OCI-LY3 (cell line): ENCODE measurements around the gene ARHGAP15.

Source experiments
- H2AFZ ChIP-seq: fragments of 200-600, 300-600 bp; shearing (Covaris generic); 2 replicates; pipeline ENCODE4 v1.6.0; 2014; ENCODE audit warnings: antibody characterized with exemption, low read depth, low read length
- H3K27ac ChIP-seq: fragments of 200-600, 300-600 bp; sonication (generic); 2 replicates; pipeline ENCODE4 v1.5.1; 2014; ENCODE audit warnings: mild to moderate bottlenecking, low read length, moderate library complexity, mixed read lengths
- H3K27me3 ChIP-seq: fragments of 200-600, 300-600 bp; sonication (generic); 2 replicates; pipeline ENCODE4 v1.6.1; 2014; ENCODE audit warnings: low read depth, low read length, mixed read lengths
- H3K36me3 ChIP-seq: fragments of 200-600, 300-600 bp; sonication (generic); replicated peaks from 2 replicates; pipeline ENCODE3; 2014; ENCODE audit warnings: low read depth, low read length, mixed read lengths
- H3K4me1 ChIP-seq: fragments of 300-600, 200-600 bp; sonication (generic); 2 replicates; pipeline ENCODE4 v1.6.1; 2014; ENCODE audit warnings: low read length, mixed read lengths
- H3K4me2 ChIP-seq: fragments of 200-600, 300-600 bp; sonication (generic); 2 replicates; pipeline ENCODE4 v1.6.1; 2014; ENCODE audit warnings: low read length, mixed read lengths
- H3K4me3 ChIP-seq: fragments of 300-600, 200-600 bp; sonication (generic); 2 replicates; pipeline ENCODE4 v1.5.1; 2014; ENCODE audit warnings: antibody characterized with exemption, mild to moderate bottlenecking, low read length, moderate library complexity
- H3K79me2 ChIP-seq: fragments of 300-600, 200-600 bp; shearing (Covaris generic); 2 replicates; pipeline ENCODE4 v1.6.1; 2014; ENCODE audit warnings: mild to moderate bottlenecking, low read length, mixed read lengths
- H3K9ac ChIP-seq: fragments of 300-600, 200-600 bp; shearing (Covaris generic); 2 replicates; pipeline ENCODE4 v1.6.0; 2014; ENCODE audit warnings: mild to moderate bottlenecking, low read length, moderate library complexity
- H3K9me3 ChIP-seq: fragments of 200-600, 300-600 bp; shearing (Covaris generic); 2 replicates; pipeline ENCODE4 v1.6.1; 2014; ENCODE audit warnings: low read length, mixed read lengths; ENCODE audit not compliant: insufficient read depth
- H4K20me1 ChIP-seq: fragments of 200-600, 300-600 bp; sonication (generic); 2 replicates; pipeline ENCODE4 v1.6.1; 2016; ENCODE audit warnings: low read length, mixed read lengths; ENCODE audit not compliant: insufficient read depth
- CTCF ChIP-seq: fragments of 200-600, 300-600 bp; sonication (generic); IDR thresholded peaks from 2 replicates; pipeline ENCODE4 v1.5.1; 2014; ENCODE audit warnings: antibody characterized with exemption, low read length, low read depth
- EZH2phosphoT487 ChIP-seq: fragments of 200-600 bp; shearing (Covaris generic); IDR thresholded peaks from 2 replicates; pipeline ENCODE4 v1.6.1; 2018; ENCODE audit warnings: antibody characterized with exemption, mixed run types, low read depth

ARHGAP15 gene

GRCh38 chr2:143480601-143481236 lies 351.5 kb downstream of the ARHGAP15 start:
- Histone ChIP-seq H3K27me3 (no peaks in the 10 kb centered on the region), H3K9ac (no peak overlapping the region), H3K9me3 (no peaks in the 10 kb centered on the region), H2AFZ (no peak overlapping the region), H3K79me2 (no peaks in the 10 kb centered on the region), H3K4me3 (no peak overlapping the region), H4K20me1 (peaks cover 19% of the 10 kb centered on the region), H3K4me1 (peaks cover 21% of the 10 kb centered on the region), H3K36me3 (no peaks in the 10 kb centered on the region), H3K27ac (no peak overlapping the region), H3K4me2 (no peak overlapping the region)
- no peak for TF ChIP-seq CTCF
- TF ChIP-seq EZH2phosphoT487: no peak

GRCh38 chr2:143481237-143481623 lies 352.0 kb downstream of the ARHGAP15 start:
- no peaks in the 10 kb centered on the region for H3K36me3 ChIP-seq
- H3K4me3 ChIP-seq: no peak overlapping the region
- no peaks in the 10 kb centered on the region for H3K9me3 ChIP-seq
- H3K27ac ChIP-seq: no peak overlapping the region
- H3K4me1 ChIP-seq: peaks cover 20% of the 10 kb centered on the region
- H4K20me1 ChIP-seq: peaks cover 19% of the 10 kb centered on the region
- no peak overlapping the region for H3K9ac ChIP-seq
- no peak for TF ChIP-seq CTCF
- no peak for TF ChIP-seq EZH2phosphoT487
- no peaks in the 10 kb centered on the region for H3K79me2 ChIP-seq
- no peaks in the 10 kb centered on the region for H3K27me3 ChIP-seq
- H2AFZ ChIP-seq: no peak overlapping the region
- no peak overlapping the region for H3K4me2 ChIP-seq

GRCh38 chr2:143481733-143482132 lies 352.5 kb downstream of the ARHGAP15 start:
- no peak overlapping the region for H3K27ac ChIP-seq
- H3K9ac ChIP-seq: no peak overlapping the region
- no peaks in the 10 kb centered on the region for H3K36me3 ChIP-seq
- no peak overlapping the region for H3K4me3 ChIP-seq
- no peaks in the 10 kb centered on the region for H3K79me2 ChIP-seq
- peaks cover 14% of the 10 kb centered on the region for H4K20me1 ChIP-seq
- no peaks in the 10 kb centered on the region for H3K9me3 ChIP-seq
- H3K4me1 ChIP-seq: peaks cover 15% of the 10 kb centered on the region
- H2AFZ ChIP-seq: no peak overlapping the region
- no peak for TF ChIP-seq CTCF
- TF ChIP-seq EZH2phosphoT487: no peak
- no peaks in the 10 kb centered on the region for H3K27me3 ChIP-seq
- no peak overlapping the region for H3K4me2 ChIP-seq

GRCh38 chr2:143482316-143482715 lies 353.1 kb downstream of the ARHGAP15 start:
- H2AFZ ChIP-seq: no peak overlapping the region
- TF ChIP-seq CTCF: no peak
- TF ChIP-seq EZH2phosphoT487: no peak
- H3K9me3 ChIP-seq: no peaks in the 10 kb centered on the region
- peaks cover 11% of the 10 kb centered on the region for H3K4me1 ChIP-seq
- H3K27me3 ChIP-seq: no peaks in the 10 kb centered on the region
- H3K9ac ChIP-seq: no peak overlapping the region
- H3K4me3 ChIP-seq: no peak overlapping the region
- peaks cover 12% of the 10 kb centered on the region for H4K20me1 ChIP-seq
- no peaks in the 10 kb centered on the region for H3K36me3 ChIP-seq
- no peak overlapping the region for H3K4me2 ChIP-seq
- H3K27ac ChIP-seq: no peak overlapping the region
- H3K79me2 ChIP-seq: no peaks in the 10 kb centered on the region
